BJ (cell line): Measurements from ENCODE around the gene IL17RA. TPM values are rescaled to one million over a fixed set of nuclear protein-coding genes. Genes with fewer than 3 reads are reported as not detected.

Experiments used
- CTCF ChIA-PET: fragments of 350-600 bp; formaldehyde crosslinking; extraction: SDS; loops from one replicate; lab custom pipeline; 2021; ENCODE audit warnings: antibody characterized with exemption, inconsistent platforms; lab: Yijun Ruan, JAX
- POLR2A ChIA-PET: fragments of 300-600 bp; sonication (Branson Sonifier 250); formaldehyde crosslinking; extraction: SDS; loops from one replicate; lab custom pipeline; 2021; ENCODE audit warnings: antibody characterized with exemption; lab: Charles Lee
- DNase-seq: peaks from one replicate; pipeline ENCODE4 v3.0.0-alpha.2; 2011; ENCODE audit warnings: low read depth
- H3K27me3 ChIP-seq: 2 replicates; pipeline ENCODE4 v1.6.0; 2011; ENCODE audit warnings: low read length; ENCODE audit not compliant: control insufficient read depth, insufficient read depth
- H3K36me3 ChIP-seq: 2 replicates; pipeline ENCODE4 v1.5.1; 2011; ENCODE audit warnings: low read length; ENCODE audit not compliant: control insufficient read depth, insufficient read depth
- H3K4me3 ChIP-seq: 2 replicates; pipeline ENCODE4 v1.5.1; 2011; ENCODE audit warnings: low read depth, mild to moderate bottlenecking, control low read depth, low read length
- CTCF ChIP-seq: IDR thresholded peaks from 2 replicates; pipeline ENCODE4 v1.5.1; 2011; ENCODE audit warnings: low read depth, mild to moderate bottlenecking, control low read depth, inconsistent platforms, low read length, moderate library complexity; ENCODE audit not compliant: insufficient read depth
- polyA plus RNA-seq: library from polyadenylated mRNA; depleted of rRNA; stranded (reverse); fragments of >200 nt; gene quantifications from 2 replicates; pipeline ENCODE4 v1.2.3, GENCODE V29; 2011

Gene IL17RA
- polyA plus RNA-seq, 1 experiment = 27.0 TPM

DNA sequence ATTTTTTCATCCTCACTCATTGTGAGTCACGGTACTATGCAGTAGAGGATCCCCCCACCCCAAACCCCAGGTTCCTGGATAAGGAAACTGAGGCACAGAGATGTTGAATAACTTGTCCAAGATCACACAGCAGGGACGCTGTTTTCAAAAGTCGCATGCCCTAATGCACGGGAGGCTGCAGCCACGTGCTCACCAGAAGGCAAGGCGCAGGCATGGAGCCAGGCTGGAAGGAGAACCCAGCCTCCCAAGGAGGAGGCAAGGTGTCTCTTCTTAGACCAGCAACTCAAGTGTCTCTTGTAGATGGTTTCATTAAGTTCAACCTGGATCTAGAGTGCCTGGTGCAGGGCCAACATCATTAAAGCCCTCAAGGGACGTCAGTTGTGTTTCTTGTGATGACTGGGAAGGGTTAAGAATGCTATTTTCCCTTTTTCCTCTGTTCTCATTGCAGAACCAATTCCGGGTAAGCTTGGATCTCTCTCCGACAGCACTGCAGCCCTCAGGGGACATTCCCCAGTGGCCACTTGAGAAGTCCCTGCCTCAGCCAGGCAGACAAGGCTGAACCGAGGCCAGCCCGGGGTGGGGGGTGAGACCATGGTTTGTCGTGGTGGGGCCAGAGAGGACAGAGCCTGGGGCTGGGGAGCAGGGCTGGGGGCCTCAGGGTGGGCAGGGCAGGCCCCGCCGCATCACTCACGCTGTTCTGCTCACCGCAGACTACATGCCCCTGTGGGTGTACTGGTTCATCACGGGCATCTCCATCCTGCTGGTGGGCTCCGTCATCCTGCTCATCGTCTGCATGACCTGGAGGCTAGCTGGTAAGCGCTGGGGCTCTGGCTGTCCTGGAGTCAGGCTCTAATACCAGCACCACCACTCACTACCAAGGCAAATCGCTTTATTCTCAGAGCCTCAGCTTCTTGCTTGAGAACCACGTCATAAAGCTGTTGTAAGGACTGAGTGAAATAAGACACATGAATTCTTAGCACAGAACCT lies 20.6 kb downstream of the IL17RA start:
- ChIA-PET CTCF (interaction anchor here (1.2 to 1.7 kb wide), 2 partner anchors 11 to 66 kb away, joined by 5 read pairs; no protein-coding TSS in a partner anchor), POLR2A (no interaction called here)
- no peak for TF ChIP-seq CTCF
- Histone ChIP-seq H3K4me3 (no peak overlapping the region), H3K36me3 (peaks cover 44% of the 10 kb centered on the region), H3K27me3 (no peaks in the 10 kb centered on the region)
- DNase-seq = no peak

DNA sequence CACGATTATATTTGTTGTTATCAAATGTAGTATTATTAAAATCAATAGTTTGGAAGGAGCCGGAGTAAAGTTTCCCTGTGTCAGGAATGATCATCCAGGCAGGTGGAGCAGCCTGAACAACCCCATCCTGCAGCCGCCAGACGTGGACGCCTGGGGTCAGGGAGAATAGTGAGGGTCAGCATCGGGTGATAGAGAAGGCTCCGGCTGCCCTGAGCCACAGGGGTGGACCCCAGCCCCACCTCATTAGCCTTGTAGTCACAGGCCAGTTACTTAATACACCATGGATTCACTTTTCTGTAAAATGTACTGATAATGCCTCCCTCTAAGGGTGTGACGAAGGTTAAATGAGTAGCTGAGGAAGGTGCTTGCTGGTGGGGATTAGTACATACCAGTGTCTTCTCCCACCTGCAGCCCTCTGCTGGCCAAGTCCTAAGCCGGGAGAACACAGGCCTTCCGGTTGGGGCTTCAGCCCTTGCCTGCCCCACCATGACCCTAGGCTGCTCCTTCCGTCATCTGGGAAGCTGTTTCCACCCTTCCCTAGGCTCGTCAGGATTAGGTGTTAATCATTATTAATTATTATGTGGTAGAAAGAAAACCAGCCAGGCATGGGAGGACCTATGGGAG lies 21.5 kb downstream of the IL17RA start:
- CTCF ChIA-PET = interaction anchor here (1.2 to 1.7 kb wide), 2 partner anchors 12 to 65 kb away, joined by 5 read pairs; no protein-coding TSS in a partner anchor
- Histone ChIP-seq H3K36me3 (peaks cover 39% of the 10 kb centered on the region), H3K4me3 (no peak overlapping the region), H3K27me3 (no peaks in the 10 kb centered on the region)
- POLR2A ChIA-PET = no interaction called here
- TF ChIP-seq CTCF = no peak
- no peak for DNase-seq

DNA sequence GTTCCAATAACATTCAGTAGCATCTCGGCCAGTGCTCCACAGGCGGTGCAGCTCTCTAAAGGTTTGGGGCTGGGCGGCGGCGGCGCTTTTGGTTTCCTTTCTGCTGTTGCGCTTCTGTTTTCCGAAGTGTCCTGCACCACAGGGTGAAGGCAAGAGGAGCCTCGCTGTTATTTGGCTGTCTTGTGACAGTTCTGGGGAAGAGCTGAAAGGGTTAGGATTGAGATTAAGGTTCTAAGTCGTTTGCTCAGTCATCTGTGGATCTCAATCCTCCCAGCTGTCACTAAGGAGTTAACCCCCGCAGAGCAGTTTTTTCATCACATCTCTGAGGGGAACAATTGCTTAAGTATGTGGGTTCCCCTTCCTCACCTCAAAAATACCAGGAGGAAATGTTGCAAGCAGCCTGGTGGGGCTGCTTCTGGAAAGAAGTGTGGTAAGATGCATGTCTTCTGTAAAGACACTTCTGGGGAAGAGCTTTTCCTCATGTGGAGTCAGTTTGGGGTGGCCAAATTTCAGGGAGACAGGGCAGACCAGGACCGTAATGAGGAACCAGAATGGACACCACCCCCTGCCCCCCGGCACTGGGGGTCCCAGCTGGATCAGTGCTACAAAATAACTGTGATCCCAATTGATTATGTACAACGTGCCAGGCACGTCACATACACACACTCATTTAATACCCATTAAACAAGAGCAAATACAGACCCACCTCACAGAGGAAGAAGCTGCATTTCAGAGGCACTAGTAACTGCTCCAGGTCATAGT lies 22.2 kb downstream of the IL17RA start:
- Histone ChIP-seq H3K4me3 (no peak overlapping the region), H3K27me3 (no peaks in the 10 kb centered on the region), H3K36me3 (peaks cover 32% of the 10 kb centered on the region)
- CTCF ChIA-PET = interaction anchor here (1.3 to 1.7 kb wide), 3 partner anchors 11 to 32 kb away, joined by 3 to 5 read pairs (median 4); no protein-coding TSS in a partner anchor
- DNase-seq = no peak
- TF ChIP-seq CTCF = no peak
- POLR2A ChIA-PET = no interaction called here

- ChIA-PET POLR2A (no interaction called here), CTCF (interaction anchor here (1.3 to 1.7 kb wide), 3 partner anchors 11 to 32 kb away, joined by 3 to 5 read pairs (median 4); no protein-coding TSS in a partner anchor)
- Histone ChIP-seq H3K27me3 (no peaks in the 10 kb centered on the region), H3K36me3 (peaks cover 29% of the 10 kb centered on the region), H3K4me3 (no peak overlapping the region)
- no peak for TF ChIP-seq CTCF
- no peak for DNase-seq
These were observed 22.7 kb downstream of the IL17RA start for GRCh38 chr22:17107547-17107810.
